Breast epithelium (tissue), 4 donors: ENCODE data around the gene EFEMP1. TPM values are rescaled to one million over a fixed set of nuclear protein-coding genes. Genes with fewer than 3 reads are reported as not detected.

ENCODE experiments used
- DNase-seq, 2 donors: peaks; one replicate each; pipeline ENCODE4 v3.0.0-alpha.2; 2019; ENCODE audit warnings: low spot score in 2 of 2
- H3K27ac ChIP-seq, 2 donors: fragments of 200-600 bp; sonication (generic) in 1 of 2; one replicate each; pipeline ENCODE4 v1.5.1; 2016 to 2019; ENCODE audit warnings: mild to moderate bottlenecking in 1 of 2
- H3K27me3 ChIP-seq, 2 donors: fragments of 200-600 bp; sonication (generic) in 1 of 2; one replicate each; pipeline versions ENCODE4 v1.5.1 to v1.6.0; 2017 to 2019; ENCODE audit warnings: control low read depth in 1 of 2, mild to moderate bottlenecking in 1 of 2
- H3K36me3 ChIP-seq: fragments of 200-600 bp; one replicate; pipeline ENCODE4 v1.5.1; 2019
- H3K4me1 ChIP-seq, 2 donors: fragments of 200-600 bp; sonication (generic); one replicate each; pipeline ENCODE4 v1.5.1; 2016 to 2019; ENCODE audit warnings: control low read depth in 1 of 2
- H3K4me3 ChIP-seq, 3 donors: fragments of 200-600 bp; sonication (generic); 1 replicate in 2 of 3; 2 replicates in 1 of 3; pipeline ENCODE4 v1.5.1; 2016 to 2019; ENCODE audit warnings: mild to moderate bottlenecking in 3 of 3, moderate library complexity in 2 of 3
- H3K9me3 ChIP-seq, 2 donors: fragments of 200-600 bp; sonication (generic) in 1 of 2; one replicate each; pipeline ENCODE4 v1.5.1; 2016 to 2019; ENCODE audit warnings: control low read depth in 1 of 2
- CTCF ChIP-seq, 3 donors: fragments of 450-650 bp; IDR thresholded peaks; one replicate each; pipeline ENCODE4 v1.5.1; 2016 to 2017; ENCODE audit warnings: antibody characterized with exemption in 3 of 3, mild to moderate bottlenecking in 3 of 3, moderate library complexity in 3 of 3
- POLR2A ChIP-seq: fragments of 450-650 bp; IDR thresholded peaks from one replicate; pipeline ENCODE4 v1.6.1; 2016; ENCODE audit warnings: antibody characterized with exemption, mild to moderate bottlenecking, moderate library complexity
- POLR2AphosphoS5 ChIP-seq, 3 donors: sonication (generic); formaldehyde crosslinking; IDR thresholded peaks; one replicate each; pipeline ENCODE4 v1.6.1; 2017; ENCODE audit warnings: antibody characterized with exemption in 3 of 3
- intact Hi-C: fragments of 100-400 bp; cut with DNase I; formaldehyde crosslinking; loops from one replicate; pipeline ENCODE4 v1.15.1; 2023; ENCODE audit warnings: low total_unique reads
- total RNA-seq, 3 donors: library from RNA; depleted of rRNA; stranded (reverse); fragments of >200 nt; gene quantifications; one replicate each; pipeline ENCODE4 v1.1.0, GENCODE V29; 2016

The EFEMP1 gene
- total RNA-seq, 3 donors from 2014 or later, result 186 to 445 (median 273) TPM

- Histone ChIP-seq H3K27ac (no peak overlapping the region), H3K27me3 (no peaks in the 10 kb centered on the region), H3K4me3 (no peak overlapping the region), H3K36me3 (no peaks in the 10 kb centered on the region), H3K9me3 (peaks cover 0 to 10% of the 10 kb centered on the region in 2 donors), H3K4me1 (no peaks in the 10 kb centered on the region)
- no peak for TF ChIP-seq CTCF (IDR thresholded peaks at IDR 0.05)
- TF ChIP-seq POLR2AphosphoS5 (IDR thresholded peaks at IDR 0.05), result no peak
- TF ChIP-seq POLR2A, result no peak
- intact Hi-C loops, result no loop called here
- no peak for DNase-seq
Observed at GRCh38 chr2:55902971-55903370, 20.6 kb downstream of the EFEMP1 start.

- no peak for DNase-seq
- Histone ChIP-seq H3K27ac (no peak overlapping the region), H3K9me3 (peaks cover 0 to 10% of the 10 kb centered on the region in 2 donors), H3K4me1 (no peaks in the 10 kb centered on the region), H3K4me3 (no peak overlapping the region), H3K36me3 (no peaks in the 10 kb centered on the region), H3K27me3 (no peaks in the 10 kb centered on the region)
- TF ChIP-seq POLR2AphosphoS5 (IDR thresholded peaks at IDR 0.05) (no peak), POLR2A (no peak), CTCF (IDR thresholded peaks at IDR 0.05) (no peak)
- intact Hi-C loops, result no loop called here
Observed at GRCh38 chr2:55902429-55902828, 21.2 kb downstream of the EFEMP1 start.

- Histone ChIP-seq H3K36me3 (no peaks in the 10 kb centered on the region), H3K4me1 (no peaks in the 10 kb centered on the region), H3K9me3 (peaks cover 0 to 10% of the 10 kb centered on the region in 2 donors), H3K27me3 (no peaks in the 10 kb centered on the region), H3K4me3 (no peak overlapping the region), H3K27ac (no peak overlapping the region)
- TF ChIP-seq POLR2AphosphoS5 (IDR thresholded peaks at IDR 0.05) (no peak), POLR2A (no peak), CTCF (IDR thresholded peaks at IDR 0.05) (no peak)
- intact Hi-C loops, result no loop called here
- DNase-seq, result no peak
Observed at GRCh38 chr2:55901941-55902340, 21.6 kb downstream of the EFEMP1 start.

- TF ChIP-seq POLR2A (no peak), CTCF (IDR thresholded peaks at IDR 0.05) (no peak), POLR2AphosphoS5 (IDR thresholded peaks at IDR 0.05) (no peak)
- H3K27ac ChIP-seq, result no peak overlapping the region
- no peak for DNase-seq
- intact Hi-C loops, result no loop called here
- H3K4me3 ChIP-seq, result no peak overlapping the region
- H3K36me3 ChIP-seq, result no peaks in the 10 kb centered on the region
- no peaks in the 10 kb centered on the region for H3K27me3 ChIP-seq
- H3K4me1 ChIP-seq, result no peaks in the 10 kb centered on the region
- H3K9me3 ChIP-seq, result peaks cover 0 to 10% of the 10 kb centered on the region in 2 donors
Observed at GRCh38 chr2:55901322-55901721, 22.3 kb downstream of the EFEMP1 start.

GRCh38 chr2:55899881-55900280, 23.7 kb downstream of the EFEMP1 start:
- Histone ChIP-seq H3K36me3 (no peaks in the 10 kb centered on the region), H3K9me3 (peaks cover 0 to 10% of the 10 kb centered on the region in 2 donors), H3K27ac (no peak overlapping the region), H3K27me3 (no peaks in the 10 kb centered on the region), H3K4me1 (no peaks in the 10 kb centered on the region), H3K4me3 (no peak overlapping the region)
- TF ChIP-seq POLR2A (no peak), CTCF (IDR thresholded peaks at IDR 0.05) (no peak), POLR2AphosphoS5 (IDR thresholded peaks at IDR 0.05) (no peak)
- intact Hi-C loops, result no loop called here
- DNase-seq, result no peak
